GM18873 (cell line): ENCODE data around the gene ROMO1.

Source experiments
- ATAC-seq: cut with Tn5 transposase; IDR thresholded peaks from one replicate; pipeline ENCODE4 v1.9.1; 2021; ENCODE audit warnings: mild to moderate bottlenecking, moderate library complexity, moderate number of reproducible peaks; ENCODE audit not compliant: unreplicated experiment, low FRiP score

ROMO1 gene

DNA sequence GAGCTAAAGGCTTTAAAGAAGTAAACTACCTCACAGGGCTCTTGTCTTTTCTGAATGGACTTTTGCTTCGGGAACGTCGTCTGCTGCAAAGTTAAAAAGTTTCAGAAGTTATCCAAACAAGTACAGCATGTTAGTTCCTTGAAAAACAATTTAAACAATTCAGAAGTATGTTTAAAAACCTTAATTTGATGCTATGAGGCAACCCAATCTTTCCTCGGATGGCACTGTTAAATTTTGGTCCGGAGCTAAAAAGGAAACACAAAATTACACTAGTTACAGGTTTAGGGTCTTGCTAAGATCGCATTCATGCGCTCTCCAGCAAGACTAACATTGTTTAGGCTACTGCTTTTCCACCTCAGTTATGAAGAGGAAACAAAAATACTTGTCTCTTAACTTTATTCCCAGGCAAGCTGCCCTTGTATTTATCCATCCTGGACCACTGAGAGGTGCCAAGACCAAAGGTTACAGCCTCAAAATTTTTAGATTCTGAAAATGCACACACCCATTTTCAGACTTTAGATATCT lies 30.1 kb downstream of the ROMO1 start:
- ATAC-seq, result no peak

DNA sequence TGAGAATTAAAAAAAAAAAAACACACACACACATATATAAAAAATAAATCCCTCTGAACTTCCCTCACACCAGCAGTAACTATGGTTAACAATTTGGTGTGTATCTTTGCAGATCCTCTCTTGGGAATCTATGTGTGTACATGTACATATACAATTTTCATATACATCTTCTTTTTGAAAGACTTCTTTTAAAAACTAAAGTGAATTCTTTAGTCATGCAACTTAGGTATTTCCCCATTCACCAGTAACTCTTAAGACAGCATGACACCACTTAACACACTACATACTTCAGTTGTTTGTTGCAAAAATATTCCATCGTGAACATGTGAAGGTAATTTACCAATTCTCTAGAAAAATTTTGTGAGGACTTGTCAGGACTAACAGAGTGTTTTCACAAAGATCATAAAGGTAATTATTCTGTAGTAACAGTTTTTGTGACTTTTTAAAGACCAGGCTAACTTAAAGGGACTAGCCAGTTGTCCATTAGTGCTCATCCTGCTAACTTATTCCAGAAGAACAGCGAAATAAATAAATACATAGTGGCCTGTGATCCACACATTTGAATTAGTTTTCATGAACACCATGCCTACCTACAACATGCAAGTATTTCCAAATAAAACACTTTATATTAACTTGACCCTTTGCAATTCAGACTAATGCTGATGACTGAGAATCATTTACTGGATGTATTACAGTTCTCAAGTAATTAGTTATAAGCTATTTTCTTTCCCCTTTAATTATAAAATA lies 30.8 kb downstream of the ROMO1 start:
- no peak for ATAC-seq

DNA sequence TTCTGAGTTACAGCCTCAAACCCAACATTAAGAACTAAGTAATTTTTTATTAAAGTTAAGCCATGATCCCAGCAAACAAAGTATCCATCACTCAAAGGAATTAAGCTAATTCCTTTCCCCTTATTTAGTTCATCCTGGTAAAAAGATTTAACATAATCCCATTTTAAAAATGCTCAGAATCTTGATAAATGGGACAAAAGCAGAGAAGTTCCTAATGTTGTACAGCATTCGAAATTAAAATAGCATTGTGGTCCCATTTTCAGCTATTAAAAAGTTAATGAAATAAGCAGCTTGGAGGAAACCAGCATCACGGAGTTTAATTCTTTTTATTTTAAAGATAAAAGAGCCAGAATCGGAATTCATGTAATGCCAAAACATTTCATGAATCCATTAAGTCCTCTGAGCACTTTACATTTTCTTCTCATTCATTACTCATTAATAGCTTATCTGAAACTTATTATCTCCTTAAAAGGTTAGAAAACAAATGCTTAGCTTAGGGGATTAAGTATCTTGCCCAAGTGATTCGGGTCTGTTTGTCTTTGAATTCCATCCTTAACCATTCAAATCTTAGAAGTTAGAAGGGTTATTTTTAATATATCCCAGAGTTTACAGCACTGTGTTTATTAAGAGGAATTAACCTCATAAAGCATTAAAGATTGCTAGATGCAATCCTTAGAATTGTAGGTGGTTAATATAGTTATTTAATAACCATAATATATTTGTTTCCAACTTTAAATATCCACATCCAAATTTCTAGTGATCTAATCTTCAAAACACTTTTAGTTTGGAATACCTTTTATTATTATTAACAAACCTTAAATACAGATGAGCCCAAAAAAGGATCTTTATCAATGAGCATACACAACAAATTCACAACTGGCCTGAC lies 31.6 kb downstream of the ROMO1 start:
- ATAC-seq, result no peak

DNA sequence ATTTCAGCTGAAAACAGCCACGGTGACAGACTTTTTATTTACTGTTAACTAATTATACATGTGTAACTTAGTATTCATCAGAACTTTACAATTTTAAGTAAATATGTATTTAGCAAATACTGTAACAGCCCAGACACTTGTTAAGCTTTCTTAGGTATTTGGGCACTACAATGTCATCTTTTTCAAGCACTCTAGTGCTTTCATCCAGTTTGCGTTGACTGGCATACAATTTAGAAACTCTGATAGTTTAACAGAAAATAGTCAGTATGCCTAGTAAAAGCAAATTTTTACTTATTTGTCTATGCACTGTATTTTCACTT lies 32.2 kb downstream of the ROMO1 start:
- no peak for ATAC-seq

DNA sequence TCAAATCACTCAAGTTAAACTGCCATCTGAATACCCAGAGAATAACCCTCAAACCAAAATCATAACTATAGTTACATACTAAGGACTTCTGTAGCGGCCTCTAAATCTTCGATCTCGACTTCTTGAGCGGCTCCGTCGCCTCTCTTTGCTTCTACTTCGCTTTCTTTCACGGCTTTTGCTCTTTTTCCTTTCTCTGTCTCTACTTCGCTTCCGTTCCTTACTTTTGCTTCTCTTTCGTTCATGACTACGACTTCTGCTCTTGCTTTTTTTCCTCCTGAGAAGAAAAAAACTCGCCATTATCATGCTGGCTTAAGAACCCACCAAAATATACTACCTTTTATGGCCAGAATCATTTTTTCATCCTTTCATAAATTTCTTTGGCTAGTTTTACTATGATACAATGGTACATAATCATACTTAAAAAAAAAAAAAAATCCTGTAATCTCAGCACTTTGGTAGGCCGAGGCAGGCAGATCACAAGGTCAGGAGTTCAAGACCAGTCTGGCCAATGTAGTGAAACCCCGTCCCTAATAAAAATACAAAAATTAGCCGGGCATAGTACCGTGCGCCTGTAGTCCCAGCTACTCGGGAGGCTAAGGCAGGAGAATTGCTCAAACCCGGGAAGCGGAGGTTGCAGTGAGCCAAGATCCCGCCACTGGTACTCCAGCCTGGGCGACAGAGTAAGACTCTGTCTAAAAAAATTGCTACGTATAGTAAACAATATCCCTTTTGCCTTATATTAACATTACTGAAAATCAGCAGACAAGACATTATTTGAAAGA lies 32.8 kb downstream of the ROMO1 start:
- ATAC-seq, result no peak

DNA sequence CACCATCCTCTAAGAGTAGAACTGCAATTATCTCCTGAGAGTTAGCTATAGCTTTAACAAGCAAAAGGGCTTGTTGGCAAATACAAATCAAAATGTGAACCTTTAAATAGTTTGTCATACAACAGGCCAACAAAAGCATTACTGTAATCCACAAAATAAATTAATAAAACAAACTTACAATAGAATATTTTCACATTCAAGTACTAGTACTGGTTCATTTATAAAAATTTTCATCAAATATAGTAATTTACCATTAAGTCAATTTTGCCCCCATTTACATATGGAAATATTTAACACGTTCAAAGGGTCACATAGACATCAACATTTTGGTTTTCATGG lies 33.4 kb downstream of the ROMO1 start:
- no peak for ATAC-seq

DNA sequence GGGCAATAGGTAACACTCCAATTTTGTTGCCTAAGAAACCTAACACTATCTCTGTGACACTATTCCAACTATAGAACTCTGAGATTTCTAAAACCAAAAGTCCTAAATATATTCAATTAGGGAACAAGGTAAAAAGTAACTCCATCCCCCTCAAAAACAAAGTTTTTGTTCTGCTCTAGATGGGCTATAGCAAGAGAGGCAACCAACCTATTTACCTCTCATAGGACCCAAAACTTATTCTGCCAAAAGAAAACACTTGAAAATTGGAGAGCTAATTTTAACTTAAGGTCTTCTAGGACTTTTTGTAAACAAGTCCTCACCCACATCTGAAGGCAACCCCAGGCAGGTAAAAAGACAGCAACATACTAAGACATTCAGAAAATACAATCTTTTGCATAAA lies 35.2 kb downstream of the ROMO1 start:
- no peak for ATAC-seq

DNA sequence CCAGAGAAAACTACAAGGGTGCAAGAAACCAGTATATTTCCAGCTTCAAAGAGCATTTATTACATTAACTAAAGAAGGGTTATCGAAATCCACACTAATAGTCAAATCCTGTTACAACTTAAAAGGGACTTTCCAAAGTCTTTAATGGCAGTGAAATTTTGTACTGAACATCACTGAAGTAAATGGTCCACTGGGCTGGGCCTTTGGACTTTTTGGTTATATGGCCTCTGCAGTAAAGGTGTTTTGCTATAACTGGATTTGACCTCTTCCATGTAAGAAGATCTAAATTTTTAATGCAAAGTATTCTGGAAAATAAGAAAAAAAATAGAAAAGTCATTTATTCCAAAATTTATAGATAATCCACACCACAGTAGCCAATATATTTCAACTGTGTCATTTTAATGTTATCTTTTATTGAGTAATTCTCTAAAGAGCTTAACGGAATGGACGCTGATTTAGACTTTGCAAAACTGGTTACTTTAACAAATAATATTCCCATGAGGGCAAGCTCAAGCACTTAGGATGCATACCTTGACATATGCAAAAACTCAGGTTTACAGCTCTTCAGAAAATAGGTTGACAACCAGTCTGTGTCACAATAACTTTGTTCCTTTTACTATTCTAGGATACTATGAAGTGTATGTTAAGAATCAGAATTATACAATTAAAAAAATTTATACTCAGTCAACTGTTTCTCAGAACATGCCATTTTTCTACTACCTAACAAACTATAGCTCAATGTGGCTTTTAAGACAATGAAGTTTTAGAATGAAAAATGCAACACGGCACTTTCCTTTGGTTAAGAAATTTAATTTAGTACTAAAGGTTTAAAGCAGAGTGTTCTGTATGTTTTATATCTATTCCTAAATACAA lies 35.8 kb downstream of the ROMO1 start:
- no peak for ATAC-seq

DNA sequence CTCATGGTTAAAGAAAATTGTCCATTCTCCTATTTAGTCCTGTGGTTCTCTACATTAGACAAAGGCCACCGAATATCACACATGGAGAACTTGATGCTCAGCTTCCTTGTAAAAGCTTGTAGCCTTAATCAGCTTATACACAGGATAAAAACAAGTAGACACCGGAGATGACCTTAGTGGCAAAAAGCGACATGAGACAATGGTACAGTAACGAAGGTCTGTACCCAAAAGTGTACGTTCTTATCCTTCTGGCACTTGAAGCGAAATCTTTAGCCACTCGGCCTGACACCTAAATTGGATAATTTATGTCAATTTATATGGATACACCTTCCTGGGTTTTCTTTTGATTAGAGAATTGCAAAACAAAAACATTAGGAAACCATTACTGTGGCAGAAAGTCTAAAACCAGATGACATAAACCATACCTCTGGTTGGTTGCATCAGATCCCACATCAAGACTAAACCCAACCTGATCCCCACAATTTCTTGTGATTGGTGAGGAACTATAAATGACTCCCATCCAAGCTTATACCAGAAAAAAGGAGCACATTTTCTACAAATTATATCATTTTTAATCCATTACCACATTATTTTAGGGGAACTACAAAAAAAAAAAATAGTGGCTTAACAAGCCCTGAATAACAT lies 36.7 kb downstream of the ROMO1 start:
- no peak for ATAC-seq

DNA sequence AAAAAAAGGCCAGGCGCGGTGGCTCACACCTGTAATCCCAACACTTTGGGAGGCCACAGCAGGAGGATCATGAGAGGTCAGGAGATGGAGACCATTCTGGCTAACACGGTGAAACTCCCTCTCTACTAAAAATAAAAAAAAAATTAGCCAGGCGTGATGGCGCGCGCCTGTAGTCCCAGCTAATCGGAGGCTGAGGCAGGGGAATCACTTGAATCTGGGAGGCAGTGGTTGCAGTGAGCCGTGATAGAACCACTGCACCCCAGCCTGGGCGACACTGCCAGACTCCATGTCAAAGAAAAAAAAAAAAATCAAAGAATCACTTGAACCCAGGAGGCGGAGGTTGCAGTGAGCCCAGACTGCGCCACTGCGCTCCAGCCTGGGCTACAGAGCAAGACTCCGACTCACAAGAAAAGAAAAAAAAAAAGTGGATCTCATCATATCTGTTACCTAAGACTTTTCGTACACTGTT lies 38.7 kb downstream of the ROMO1 start:
- ATAC-seq, result no peak

DNA sequence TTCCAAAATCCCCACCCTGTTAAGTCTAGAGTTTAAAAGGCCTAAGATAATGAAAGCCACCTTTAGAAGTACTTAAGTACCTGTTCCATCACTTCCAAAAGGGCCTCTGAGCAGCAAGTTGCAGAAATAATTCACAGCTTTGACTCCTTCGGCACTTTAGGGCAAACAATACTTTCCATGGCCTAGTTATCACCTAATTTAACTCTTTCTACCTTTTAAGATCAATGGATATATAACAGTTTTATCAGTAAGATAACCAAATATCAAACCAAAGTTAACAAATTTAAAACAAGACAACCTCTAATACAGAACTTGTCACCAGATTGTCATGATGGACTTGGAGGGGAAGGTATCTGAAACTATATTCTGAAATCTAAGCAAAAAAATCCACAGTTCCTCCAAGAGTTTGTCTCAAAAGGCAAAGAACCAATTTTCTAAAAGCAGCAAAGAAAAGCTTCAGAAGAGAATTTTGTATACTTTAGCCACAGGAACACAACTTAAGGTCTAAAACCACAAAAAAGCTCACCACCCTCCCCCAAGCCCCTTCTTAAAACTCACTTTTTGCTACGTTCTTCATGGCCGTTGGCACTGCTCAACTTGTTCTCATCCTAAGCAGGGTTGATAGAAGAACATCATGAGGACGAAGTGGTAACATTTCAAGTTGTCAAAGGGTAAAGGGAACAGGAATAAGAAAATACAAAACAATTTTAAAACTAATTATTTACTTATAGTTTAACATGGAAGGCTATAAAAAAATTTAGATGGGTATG lies 39.4 kb downstream of the ROMO1 start:
- ATAC-seq, result no peak

DNA sequence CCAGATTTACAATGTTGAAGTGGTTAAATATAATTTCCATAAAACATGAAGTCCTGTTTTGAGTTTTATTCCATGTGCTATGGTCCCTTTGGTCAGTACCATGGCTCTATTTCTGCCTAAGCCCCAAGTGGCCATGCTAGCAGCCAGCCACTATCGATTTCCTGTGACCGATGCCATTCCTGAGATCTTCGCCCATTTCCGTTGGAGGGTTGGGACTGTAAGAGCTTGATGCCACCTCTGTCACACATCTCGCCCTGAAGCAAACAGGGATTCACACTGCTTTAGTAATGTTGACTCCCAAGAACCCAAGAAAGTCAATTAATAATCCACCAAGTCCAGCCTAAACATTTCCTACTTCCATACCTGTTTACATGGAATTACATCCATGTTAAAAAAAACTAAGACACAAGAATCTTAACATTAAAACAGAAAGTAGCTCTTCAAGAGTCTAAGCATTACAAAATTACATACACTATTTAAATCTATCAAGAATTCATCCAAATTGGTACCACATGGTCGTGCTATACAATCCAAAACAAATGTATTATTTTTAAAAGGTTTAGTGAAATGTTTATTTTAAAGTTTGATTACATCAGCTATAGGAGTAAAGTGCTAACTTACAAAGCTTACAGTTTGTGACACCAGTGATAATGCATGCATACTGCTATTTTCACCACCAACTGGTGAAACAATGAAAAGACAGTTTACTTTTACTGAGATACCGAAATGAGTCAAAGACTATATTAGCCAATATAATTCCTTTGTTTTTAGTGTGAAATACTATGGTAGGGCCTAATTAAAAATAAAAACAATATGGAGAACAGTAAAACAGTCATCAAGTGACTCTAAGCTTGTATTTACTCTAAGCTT lies 40.3 kb downstream of the ROMO1 start:
- no peak for ATAC-seq

DNA sequence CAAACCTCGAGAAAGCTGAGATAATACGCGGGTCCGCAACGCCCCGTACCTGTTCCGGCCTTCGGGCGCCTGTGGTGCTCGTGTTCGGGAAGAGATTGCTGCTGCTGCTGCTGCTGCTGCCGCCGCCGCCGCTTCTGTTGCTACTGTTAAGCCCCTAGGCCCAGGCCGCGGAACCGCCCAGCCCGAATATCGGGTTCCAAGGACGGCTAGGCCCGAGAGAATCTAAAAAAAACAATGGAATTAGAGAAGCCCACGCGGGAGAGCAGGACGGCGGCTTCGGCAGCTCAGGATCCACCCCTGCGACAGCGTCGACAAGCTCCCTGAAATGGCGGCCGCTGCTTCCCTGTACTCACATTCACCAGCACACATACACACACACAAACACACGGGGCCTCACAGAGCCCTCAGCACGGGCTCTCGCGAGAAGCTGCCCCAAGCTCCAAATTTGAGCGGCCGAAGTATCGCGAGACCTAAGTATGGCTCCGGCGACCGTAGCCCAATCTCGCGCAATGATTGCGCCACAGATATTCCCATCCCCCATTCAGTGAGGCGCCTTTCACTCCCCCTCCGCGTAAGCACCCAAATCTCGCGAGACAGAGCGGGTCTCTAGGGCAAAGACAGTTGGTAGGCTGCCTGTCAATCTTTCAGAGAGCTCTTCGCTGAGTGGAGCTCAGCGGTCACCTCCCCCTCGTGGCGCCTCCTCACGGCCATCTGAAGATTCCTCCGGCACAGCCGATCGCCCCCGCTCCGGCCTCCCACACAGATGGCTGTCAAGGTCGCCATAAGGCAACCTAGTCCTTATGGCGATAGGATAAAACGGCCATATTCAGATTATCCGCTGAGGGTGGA lies 42.9 kb downstream of the ROMO1 start, which contains the start of gene RBM39:
TSS of gene RBM39 (minus strand) at position 369 of the 849 bp plus-strand sequence. CDS start 1,386 bp downstream, outside the sequence.
- peak; percentile 84 for ATAC-seq

DNA sequence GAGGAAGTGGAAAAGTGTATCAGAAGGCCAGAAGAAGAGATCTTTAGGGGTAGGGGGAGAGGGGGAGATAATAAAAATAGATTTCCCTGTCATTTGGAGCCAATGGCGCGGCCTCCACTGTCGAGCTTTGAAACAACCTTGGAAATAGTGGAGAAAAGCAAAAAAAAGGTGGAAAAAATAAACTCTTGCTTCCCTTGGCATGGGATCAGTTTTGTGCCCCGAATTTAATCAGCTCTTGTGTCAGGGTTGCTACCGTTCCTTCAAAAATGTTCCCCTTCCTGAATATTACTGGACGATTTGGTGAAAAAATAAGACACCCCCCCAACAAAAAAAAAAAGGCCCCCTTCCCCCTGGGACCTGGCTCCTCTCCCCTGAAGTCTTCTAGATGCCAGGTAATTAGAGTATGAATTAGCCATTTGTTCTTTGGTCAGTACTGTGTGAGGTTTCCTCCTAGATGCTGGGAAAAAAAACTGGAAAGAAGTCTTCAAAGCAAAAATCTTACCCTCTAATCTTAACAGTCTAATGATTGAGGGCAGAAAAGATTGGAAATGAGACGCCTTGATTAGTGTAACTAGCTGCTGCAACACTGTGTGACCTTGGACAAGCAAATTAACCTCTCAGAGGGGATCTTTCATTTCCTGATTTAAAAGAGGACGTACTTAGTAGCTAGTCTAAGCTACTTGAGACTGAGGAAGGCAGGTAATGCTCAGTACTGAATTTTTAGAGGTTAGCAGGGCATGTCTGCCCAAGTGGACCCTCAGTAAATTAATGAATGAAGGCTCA lies 43.7 kb downstream of the ROMO1 start:
- ATAC-seq, result no peak

DNA sequence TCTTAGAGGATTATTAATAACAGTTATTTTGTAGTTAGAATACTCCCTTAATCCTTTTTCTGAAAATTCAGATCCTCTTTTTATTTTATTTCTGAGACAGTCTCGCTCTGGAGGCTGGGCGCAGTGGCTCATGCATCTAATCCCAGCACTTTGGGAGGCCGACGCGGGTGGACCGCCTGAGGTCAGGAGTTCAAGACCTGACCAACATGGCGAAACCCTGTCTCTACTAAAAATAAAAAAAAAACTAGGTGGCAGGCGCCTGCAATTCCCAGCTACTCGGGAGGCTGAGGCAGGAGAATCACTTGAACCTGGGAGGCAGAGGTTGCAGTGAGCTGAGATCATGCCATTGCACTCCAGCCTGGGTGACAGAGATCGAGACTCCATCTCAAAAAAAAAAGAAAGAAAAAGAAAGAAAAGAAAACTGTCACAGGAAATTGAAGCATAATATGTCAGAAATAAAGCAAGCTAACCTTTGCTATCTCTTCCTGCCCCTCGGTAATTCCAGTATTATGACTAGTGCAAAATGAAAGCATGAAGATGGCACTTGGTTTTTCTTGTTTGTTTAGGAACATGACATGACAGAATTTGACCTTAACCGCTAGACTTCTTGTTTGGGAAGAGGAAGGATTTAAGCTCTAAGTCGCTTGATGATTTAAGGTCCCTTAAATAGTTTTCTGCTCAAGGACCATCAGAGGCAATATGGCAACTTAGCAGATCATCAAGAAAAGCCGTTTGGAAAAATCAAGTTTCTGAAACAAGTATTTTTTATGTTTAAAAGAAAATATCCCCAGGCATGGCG lies 44.7 kb downstream of the ROMO1 start:
- no peak for ATAC-seq
